BJ (cell line): ENCODE measurements around the gene FAM9C. TPM values are rescaled to one million over a fixed set of nuclear protein-coding genes. Genes with fewer than 3 reads are reported as not detected.

Source experiments
- CTCF ChIA-PET: fragments of 350-600 bp; formaldehyde crosslinking; extraction: SDS; loops from one replicate; lab custom pipeline; 2021; ENCODE audit warnings: antibody characterized with exemption, inconsistent platforms; lab: Yijun Ruan, JAX
- POLR2A ChIA-PET: fragments of 300-600 bp; sonication (Branson Sonifier 250); formaldehyde crosslinking; extraction: SDS; loops from one replicate; lab custom pipeline; 2021; ENCODE audit warnings: antibody characterized with exemption; lab: Charles Lee
- DNase-seq: peaks from one replicate; pipeline ENCODE4 v3.0.0-alpha.2; 2011; ENCODE audit warnings: low read depth
- H3K27me3 ChIP-seq: 2 replicates; pipeline ENCODE4 v1.6.0; 2011; ENCODE audit warnings: low read length; ENCODE audit not compliant: control insufficient read depth, insufficient read depth
- H3K36me3 ChIP-seq: 2 replicates; pipeline ENCODE4 v1.5.1; 2011; ENCODE audit warnings: low read length; ENCODE audit not compliant: control insufficient read depth, insufficient read depth
- H3K4me3 ChIP-seq: 2 replicates; pipeline ENCODE4 v1.5.1; 2011; ENCODE audit warnings: low read depth, mild to moderate bottlenecking, control low read depth, low read length
- polyA plus RNA-seq: library from polyadenylated mRNA; depleted of rRNA; stranded (reverse); fragments of >200 nt; gene quantifications from 2 replicates; pipeline ENCODE4 v1.2.3, GENCODE V29; 2011
- TF ChIP-seq, protein P1 (sequence below): IDR thresholded peaks from 2 replicates; pipeline ENCODE4 v1.5.1; 2011; ENCODE audit warnings: low read depth, mild to moderate bottlenecking, control low read depth, inconsistent platforms, low read length, moderate library complexity; ENCODE audit not compliant: insufficient read depth

Gene FAM9C
- polyA plus RNA-seq, 1 experiment: not detected

DNA sequence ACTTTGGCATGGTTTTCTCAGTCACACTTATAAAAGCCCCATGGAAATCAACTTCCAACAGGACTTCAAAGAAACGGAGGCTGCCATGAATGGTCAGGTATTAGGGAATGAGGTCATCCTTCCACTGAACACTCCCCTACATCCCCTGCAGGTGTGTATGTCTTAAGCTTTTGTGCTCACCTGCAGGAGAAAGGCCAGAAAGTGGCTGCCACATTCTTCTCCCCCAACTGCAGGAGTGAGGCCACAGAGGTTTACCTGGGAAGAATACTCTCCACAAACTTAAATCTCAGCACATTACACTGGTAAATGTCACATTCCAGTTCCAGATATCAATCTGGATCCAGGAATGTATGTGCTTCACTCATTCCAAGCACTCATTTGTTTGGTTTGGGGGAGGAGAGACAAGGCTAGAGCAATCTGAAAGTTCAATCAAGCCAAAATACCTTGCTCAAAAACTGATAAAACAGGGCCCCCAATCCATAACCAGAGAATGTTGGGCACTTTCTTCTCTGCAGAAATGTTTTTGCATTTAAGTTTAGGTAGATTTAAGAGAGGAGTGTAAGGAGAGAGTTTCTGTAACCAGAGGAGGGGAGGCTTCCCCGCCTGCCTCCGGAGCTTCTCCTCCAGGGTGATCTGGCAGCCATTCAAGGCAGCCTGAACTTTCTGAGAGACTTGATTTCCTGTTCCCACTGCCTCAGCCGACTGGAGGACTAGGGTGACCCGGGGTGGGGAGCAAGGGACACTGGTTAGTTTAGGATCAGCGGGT is 15.4 kb downstream of the FAM9C start:
- H3K4me3 ChIP-seq: no peak overlapping the region
- no peaks in the 10 kb centered on the region for H3K27me3 ChIP-seq
- H3K36me3 ChIP-seq: no peaks in the 10 kb centered on the region
- no peak for DNase-seq
- POLR2A ChIA-PET: no interaction called here
- CTCF ChIA-PET: no interaction called here
- TF ChIP-seq, protein P1, sequence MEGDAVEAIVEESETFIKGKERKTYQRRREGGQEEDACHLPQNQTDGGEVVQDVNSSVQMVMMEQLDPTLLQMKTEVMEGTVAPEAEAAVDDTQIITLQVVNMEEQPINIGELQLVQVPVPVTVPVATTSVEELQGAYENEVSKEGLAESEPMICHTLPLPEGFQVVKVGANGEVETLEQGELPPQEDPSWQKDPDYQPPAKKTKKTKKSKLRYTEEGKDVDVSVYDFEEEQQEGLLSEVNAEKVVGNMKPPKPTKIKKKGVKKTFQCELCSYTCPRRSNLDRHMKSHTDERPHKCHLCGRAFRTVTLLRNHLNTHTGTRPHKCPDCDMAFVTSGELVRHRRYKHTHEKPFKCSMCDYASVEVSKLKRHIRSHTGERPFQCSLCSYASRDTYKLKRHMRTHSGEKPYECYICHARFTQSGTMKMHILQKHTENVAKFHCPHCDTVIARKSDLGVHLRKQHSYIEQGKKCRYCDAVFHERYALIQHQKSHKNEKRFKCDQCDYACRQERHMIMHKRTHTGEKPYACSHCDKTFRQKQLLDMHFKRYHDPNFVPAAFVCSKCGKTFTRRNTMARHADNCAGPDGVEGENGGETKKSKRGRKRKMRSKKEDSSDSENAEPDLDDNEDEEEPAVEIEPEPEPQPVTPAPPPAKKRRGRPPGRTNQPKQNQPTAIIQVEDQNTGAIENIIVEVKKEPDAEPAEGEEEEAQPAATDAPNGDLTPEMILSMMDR: no peak

DNA sequence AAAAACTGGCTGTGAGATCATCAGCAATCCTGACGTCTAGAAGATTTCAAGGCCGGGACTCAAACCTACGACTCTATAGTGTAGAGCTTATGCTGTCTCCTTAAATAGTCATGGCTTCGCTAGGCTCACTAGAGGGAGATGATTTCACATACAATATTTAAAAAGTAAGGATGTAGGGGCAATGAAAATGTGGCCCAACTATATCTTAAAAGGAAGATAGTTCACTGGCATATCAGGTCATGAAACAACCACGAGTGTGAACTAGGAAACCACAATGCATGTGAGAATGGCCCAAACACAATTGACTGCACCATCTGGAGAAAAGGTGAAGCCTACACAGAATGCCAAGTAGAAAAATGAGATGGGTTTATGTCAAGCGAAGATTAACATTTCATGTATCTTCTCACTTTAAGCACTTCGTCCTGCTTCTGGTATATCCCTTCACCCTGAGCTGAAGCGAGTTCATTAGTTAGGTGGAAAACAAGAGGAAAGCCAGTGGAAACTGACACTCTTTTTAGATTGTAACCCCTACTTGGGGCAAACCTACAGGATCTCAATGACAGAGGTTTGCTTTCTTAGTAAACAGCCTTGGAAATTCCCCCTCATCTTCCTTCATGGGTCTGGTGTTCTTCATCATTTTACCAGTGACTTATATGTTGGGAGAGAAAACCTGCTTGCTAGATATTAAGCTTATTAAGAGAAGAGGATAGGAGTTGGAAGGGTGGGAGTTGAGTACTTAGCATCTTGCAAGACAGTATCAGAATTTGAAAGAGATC is 17.4 kb downstream of the FAM9C start:
- ChIA-PET POLR2A (no interaction called here), CTCF (no interaction called here)
- Histone ChIP-seq H3K36me3 (no peaks in the 10 kb centered on the region), H3K4me3 (no peak overlapping the region), H3K27me3 (no peaks in the 10 kb centered on the region)
- TF ChIP-seq, protein P1: no peak
- DNase-seq: no peak

DNA sequence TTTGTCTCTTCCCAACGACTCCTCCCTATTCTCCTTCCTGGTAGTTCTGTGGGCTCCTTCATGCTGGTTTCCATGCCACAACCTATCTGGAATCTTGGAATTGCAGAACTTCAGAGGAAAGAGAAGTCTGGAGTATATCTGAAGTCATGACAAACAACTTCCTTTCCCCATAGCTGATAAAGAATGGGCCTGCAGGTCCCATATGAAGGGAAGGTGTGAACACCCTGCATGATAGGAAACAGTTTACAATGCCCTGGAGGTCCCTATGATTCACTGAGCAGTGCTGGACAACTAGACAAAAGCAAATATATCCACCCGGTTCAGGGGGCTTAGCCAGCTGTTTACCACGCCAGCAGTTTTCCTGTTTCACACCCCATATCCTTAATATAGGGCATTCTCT is 19.4 kb downstream of the FAM9C start:
- ChIA-PET CTCF (no interaction called here), POLR2A (no interaction called here)
- H3K36me3 ChIP-seq: no peaks in the 10 kb centered on the region
- no peak for DNase-seq
- H3K4me3 ChIP-seq: no peak overlapping the region
- no peaks in the 10 kb centered on the region for H3K27me3 ChIP-seq
- TF ChIP-seq, protein P1: no peak

DNA sequence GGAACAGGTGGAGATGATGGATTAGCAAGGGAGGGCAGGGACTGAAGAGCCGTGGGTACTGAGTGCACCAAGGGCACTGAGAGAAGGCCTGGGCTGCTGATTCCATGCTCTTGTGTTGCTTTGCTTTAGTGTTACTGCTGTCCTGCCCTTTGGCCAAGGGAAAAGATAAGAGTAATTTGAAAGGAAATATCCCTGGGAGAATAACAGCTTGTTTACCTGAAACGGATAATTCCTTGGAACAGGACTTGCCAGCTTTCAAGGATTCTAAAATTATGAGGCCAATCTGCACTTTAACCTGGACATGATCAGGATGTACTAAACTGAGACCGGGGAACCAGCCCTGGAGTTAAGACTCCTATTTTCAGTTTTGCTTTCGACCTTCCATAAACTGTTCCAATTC is 20.4 kb downstream of the FAM9C start:
- no peak for DNase-seq
- ChIA-PET POLR2A (no interaction called here), CTCF (no interaction called here)
- TF ChIP-seq, protein P1: no peak
- Histone ChIP-seq H3K36me3 (no peaks in the 10 kb centered on the region), H3K27me3 (no peaks in the 10 kb centered on the region), H3K4me3 (no peak overlapping the region)

DNA sequence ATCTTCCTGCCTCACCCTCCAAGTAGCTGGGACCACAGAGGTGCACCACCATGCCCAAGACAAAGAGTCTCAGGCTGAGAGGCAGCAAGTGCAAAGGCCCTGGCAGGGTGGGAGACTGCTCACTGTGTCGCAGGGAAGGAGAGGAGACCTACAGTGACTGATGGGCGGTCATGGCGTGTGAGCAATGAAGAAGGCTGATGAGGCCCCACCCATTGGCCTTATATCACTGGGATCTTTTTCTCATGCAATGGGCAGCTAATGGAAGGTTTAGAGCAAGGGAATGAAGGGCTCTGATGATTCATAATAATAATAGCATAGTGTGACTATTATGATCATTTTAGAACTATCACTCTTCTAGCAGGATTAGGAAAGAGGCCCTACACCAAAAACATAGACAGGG is 20.9 kb downstream of the FAM9C start:
- ChIA-PET POLR2A (no interaction called here), CTCF (interaction anchor here (0.7 kb wide), 1 partner anchor 258 kb away, joined by 3 read pairs; no protein-coding TSS in a partner anchor)
- DNase-seq: no peak
- no peak overlapping the region for H3K4me3 ChIP-seq
- no peaks in the 10 kb centered on the region for H3K36me3 ChIP-seq
- TF ChIP-seq, protein P1: no peak
- no peaks in the 10 kb centered on the region for H3K27me3 ChIP-seq
